ENCODE results near the gene EXD2. TPM values are rescaled to one million over a fixed set of nuclear protein-coding genes. Genes with fewer than 3 reads are reported as not detected.

The EXD2 gene
- total and polyA plus RNA-seq, 10 of the 15 experiments (the other 5 are each of a cell fraction or from before 2014, with no cell fraction given) = 1.0 to 12.4 (median 4.6) TPM

- Histone ChIP-seq H3K36me3 (ENCODE audit: control insufficient read depth in 2 of 2, insufficient read depth in 2 of 2, low read length in 1 of 2) (no peaks in the 10 kb centered on the region), H3K27ac (ENCODE audit: control insufficient read depth, insufficient read depth) (no peak overlapping the region), H2AFZ (ENCODE audit: control insufficient read depth, low read depth, low read length) (no peak overlapping the region), H3K9me3 (replicated peaks; ENCODE audit: control insufficient read depth, insufficient read depth, low read length) (no peaks in the 10 kb centered on the region), H3K4me2 (ENCODE audit: control insufficient read depth, insufficient read depth) (no peak overlapping the region), H3K4me1 (ENCODE audit: control insufficient read depth, insufficient read depth, low read length) (peaks cover 4% of the 10 kb centered on the region), H4K20me1 (ENCODE audit: control insufficient read depth, insufficient read depth) (no peaks in the 10 kb centered on the region), H3K27me3 (replicated peaks in 1 of 2; ENCODE audit: control insufficient read depth in 2 of 2, insufficient read depth in 2 of 2, low read length in 1 of 2) (peaks cover 23 to 27% of the 10 kb centered on the region in 2 experiments), H3K9ac (ENCODE audit: control insufficient read depth, insufficient read depth, low read length) (no peak overlapping the region), H3K79me2 (ENCODE audit: control insufficient read depth, insufficient read depth, low read length) (no peaks in the 10 kb centered on the region), H3K4me3 (no peak overlapping the region)
- in situ Hi-C loops (cut with MboI) (no loop called here), intact Hi-C loops (cut with micrococcal nuclease; ENCODE audit: unreplicated experiment) (no loop called here)
- ChIA-PET CTCF (interaction anchor here (0.6 to 4.2 kb wide), 11 partner anchors 14 to 213 kb away, joined by 3 to 33 read pairs (median 3); no protein-coding TSS in a partner anchor), RAD21 (ENCODE audit: unreplicated experiment) (interaction anchor here (0.6 to 3.6 kb wide), 9 partner anchors 41 to 197 kb away, joined by 3 to 34 read pairs (median 3); no protein-coding TSS in a partner anchor), SMC1A (ENCODE audit: uncharacterized antibody, unreplicated experiment) (interaction anchor here (0.8 to 1.5 kb wide), 7 partner anchors 39 to 201 kb away, joined by 3 to 16 read pairs (median 4); no protein-coding TSS in a partner anchor), POLR2A (no interaction called here)
- WGBS (ENCODE audit: insufficient coverage, insufficient replicate concordance, low lambda C conversion rate, missing lambda C conversion rate) = 67% methylated on average over 3 of the region's 3 CpGs
- TF ChIP-seq MAX (IDR thresholded peaks at IDR 0.05; ENCODE audit: low read depth, low read length) (no peak), CTCF (IDR thresholded peaks at IDR 0.05 in 2 of 3, conservative IDR thresholded peaks at IDR 0.05 in 1 of 3; ENCODE audit: control insufficient read depth in 2 of 3, extremely low read depth in 1 of 3, insufficient read depth in 1 of 3, low read depth in 3 of 3, low read length in 3 of 3) (peak in 1 of 3 experiments; percentile 26; a peak in 1 of 6 replicates)
- ATAC-seq (no peak), FAIRE-seq (no peak), DNase-seq (ENCODE audit: low read depth, low spot score) (no peak)
- BruUV-seq (replicated peaks) = no TSS peak
Measured at GRCh38 chr14:69262516-69262915, 71.2 kb downstream of the EXD2 start.

GRCh38 chr14:69263364-69263763, 72.1 kb downstream of the EXD2 start:
- no peak overlapping the region for H3K4me2 ChIP-seq (ENCODE audit: control insufficient read depth, insufficient read depth)
- ChIA-PET RAD21 (ENCODE audit: unreplicated experiment) (interaction anchor here (0.8 to 3.6 kb wide), 7 partner anchors 40 to 196 kb away, joined by 3 to 34 read pairs (median 3); no protein-coding TSS in a partner anchor), CTCF (interaction anchor here (1.0 to 4.2 kb wide), 4 partner anchors 92 to 196 kb away, joined by 3 to 33 read pairs (median 3); no protein-coding TSS in a partner anchor), SMC1A (ENCODE audit: uncharacterized antibody, unreplicated experiment) (interaction anchor here (1.0 to 1.7 kb wide), 8 partner anchors 10 to 196 kb away, joined by 3 to 5 read pairs (median 3); no protein-coding TSS in a partner anchor), POLR2A (no interaction called here)
- intact Hi-C loops (cut with micrococcal nuclease; ENCODE audit: unreplicated experiment) (no loop called here), in situ Hi-C loops (cut with MboI) (no loop called here)
- DNase-seq (ENCODE audit: low read depth, low spot score) (no peak), ATAC-seq (no peak), FAIRE-seq (no peak)
- H3K36me3 ChIP-seq (ENCODE audit: control insufficient read depth in 2 of 2, insufficient read depth in 2 of 2, low read length in 1 of 2) = no peaks in the 10 kb centered on the region
- WGBS (ENCODE audit: insufficient coverage, insufficient replicate concordance, low lambda C conversion rate, missing lambda C conversion rate) = 39% methylated on average over 6 of the region's 6 CpGs
- H3K79me2 ChIP-seq (ENCODE audit: control insufficient read depth, insufficient read depth, low read length) = no peaks in the 10 kb centered on the region
- no peak overlapping the region for H3K4me3 ChIP-seq
- no peak overlapping the region for H3K9ac ChIP-seq (ENCODE audit: control insufficient read depth, insufficient read depth, low read length)
- H2AFZ ChIP-seq (ENCODE audit: control insufficient read depth, low read depth, low read length) = no peak overlapping the region
- BruUV-seq (replicated peaks) = no TSS peak
- H3K27me3 ChIP-seq (replicated peaks in 1 of 2; ENCODE audit: control insufficient read depth in 2 of 2, insufficient read depth in 2 of 2, low read length in 1 of 2) = peaks cover 19 to 27% of the 10 kb centered on the region in 2 experiments
- H3K27ac ChIP-seq (ENCODE audit: control insufficient read depth, insufficient read depth) = no peak overlapping the region
- peaks cover 4% of the 10 kb centered on the region for H3K4me1 ChIP-seq (ENCODE audit: control insufficient read depth, insufficient read depth, low read length)
- no peaks in the 10 kb centered on the region for H3K9me3 ChIP-seq (replicated peaks; ENCODE audit: control insufficient read depth, insufficient read depth, low read length)
- H4K20me1 ChIP-seq (ENCODE audit: control insufficient read depth, insufficient read depth) = no peaks in the 10 kb centered on the region
- no peak for TF ChIP-seq IRF4 (IDR thresholded peaks at IDR 0.05; ENCODE audit: low read depth, low read length)
- TF ChIP-seq ZBED1 (IDR thresholded peaks at IDR 0.05; ENCODE audit: borderline replicate concordance) = no peak
- TF ChIP-seq SIX5 (IDR thresholded peaks at IDR 0.05; ENCODE audit: low read depth, low read length, severe bottlenecking) = no peak
- no peak for TF ChIP-seq ZNF592 (IDR thresholded peaks at IDR 0.05)
- no peak for TF ChIP-seq NFIC (IDR thresholded peaks at IDR 0.05; ENCODE audit: low read depth, low read length)
- no peak for TF ChIP-seq NBN (IDR thresholded peaks at IDR 0.05)
- TF ChIP-seq EGR1 (IDR thresholded peaks at IDR 0.05; ENCODE audit: borderline replicate concordance in 1 of 2, low read depth in 2 of 2, low read length in 2 of 2) = no peak
- no peak for TF ChIP-seq ZNF622 (IDR thresholded peaks at IDR 0.05)
